ENCODE results near the gene KDELR1.

- TF ChIP-seq CTCF (IDR thresholded peaks at IDR 0.05; ENCODE audit: low read depth, low read length, poor library complexity, severe bottlenecking) = peak; percentile 13
- TF ChIP-seq EZH2phosphoT487 (IDR thresholded peaks at IDR 0.05; ENCODE audit: borderline replicate concordance, low read length) = no peak
Measured at GRCh38 chr19:48418317-48419064, 27.1 kb upstream of the KDELR1 start.

All from DOHH2 (cell line).